GM12892 (cell line): ENCODE data around the gene LCNL1.

Experiments
- POLR2A ChIP-seq: IDR thresholded peaks from 2 replicates; pipeline ENCODE4 v1.6.1; 2011; ENCODE audit warnings: low read depth, low read length, control low read depth
- POLR2AphosphoS5 ChIP-seq: IDR thresholded peaks from 2 replicates; pipeline ENCODE4 v1.6.1; 2011; ENCODE audit warnings: low read depth, low read length, control low read depth

DNA sequence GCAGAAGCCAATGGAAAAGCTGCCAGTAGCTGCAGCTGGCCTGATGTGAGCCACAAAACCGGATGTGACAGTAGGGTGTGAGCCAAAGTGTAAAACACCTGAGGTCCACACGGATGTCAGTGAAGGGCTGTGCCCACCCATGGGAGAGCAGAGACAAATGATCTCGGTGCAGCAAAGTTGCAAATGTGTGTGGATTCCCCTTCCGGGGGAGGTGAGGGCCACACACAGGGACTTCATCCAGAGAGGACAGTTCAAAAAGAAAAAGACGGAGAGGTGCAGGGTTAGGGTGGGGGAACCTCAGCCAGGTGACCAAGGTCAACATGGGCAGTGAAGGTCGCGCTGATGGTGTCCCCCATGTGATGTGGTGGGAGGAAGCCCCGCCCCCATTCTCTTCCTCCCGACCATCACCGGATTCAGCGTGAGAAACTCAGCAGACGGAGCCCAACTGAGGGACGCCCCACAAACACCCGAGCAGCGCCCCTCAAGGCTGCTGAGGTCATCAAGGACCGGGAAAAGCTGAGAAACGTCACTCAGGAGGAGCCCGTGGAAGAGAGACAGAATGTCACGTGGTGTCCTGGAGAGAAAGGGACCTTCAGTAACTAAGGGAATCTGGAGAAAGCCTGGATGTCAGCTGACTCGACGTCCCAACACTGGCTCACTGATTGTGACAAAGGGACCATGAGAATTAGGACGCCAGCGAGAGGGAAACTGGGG is 16.9 kb upstream of the LCNL1 start:
- no peak for TF ChIP-seq POLR2A
- no peak for TF ChIP-seq POLR2AphosphoS5
